H9 (cell line): ENCODE results near the gene FBXL2. TPM values are rescaled to one million over a fixed set of nuclear protein-coding genes. Genes with fewer than 3 reads are reported as not detected.

ENCODE experiments used
- DNase-seq: peaks from one replicate; pipeline ENCODE4 v3.0.0-alpha.2; 2017
- H2AFZ ChIP-seq: one replicate; pipeline ENCODE4 v1.6.1; 2013; ENCODE audit warnings: mild to moderate bottlenecking, low read length, control low read depth, moderate library complexity
- H2AK5ac ChIP-seq: 2 replicates; pipeline ENCODE4 v1.6.1; 2013; ENCODE audit warnings: low read length, control low read depth, mixed read lengths; ENCODE audit not compliant: insufficient read length
- H2BK120ac ChIP-seq: one replicate; pipeline ENCODE4 v1.6.1; 2013; ENCODE audit warnings: low read depth, mild to moderate bottlenecking, low read length, control low read depth, inconsistent platforms; ENCODE audit not compliant: poor library complexity, severe bottlenecking
- H2BK12ac ChIP-seq: 2 replicates; pipeline ENCODE4 v1.6.1; 2013; ENCODE audit warnings: low read length, control low read depth, mixed read lengths, low read depth; ENCODE audit not compliant: insufficient read length
- H2BK15ac ChIP-seq: 2 replicates; pipeline ENCODE4 v1.6.1; 2013; ENCODE audit warnings: low read depth, low read length, control low read depth
- H2BK20ac ChIP-seq: one replicate; pipeline ENCODE4 v1.6.1; 2013; ENCODE audit warnings: low read depth, mild to moderate bottlenecking, low read length, control low read depth, inconsistent platforms; ENCODE audit not compliant: poor library complexity, severe bottlenecking
- H2BK5ac ChIP-seq: 2 replicates; pipeline ENCODE4 v1.6.1; 2013; ENCODE audit warnings: low read length, control low read depth, mixed read lengths; ENCODE audit not compliant: insufficient read length
- H3K14ac ChIP-seq: 2 replicates; pipeline ENCODE4 v1.6.1; 2013; ENCODE audit warnings: low read length, control low read depth; ENCODE audit not compliant: insufficient read depth
- H3K18ac ChIP-seq: 2 replicates; pipeline ENCODE4 v1.6.1; 2013; ENCODE audit warnings: low read depth, mild to moderate bottlenecking, mixed read lengths, low read length, control low read depth; ENCODE audit not compliant: insufficient read length
- H3K23ac ChIP-seq: 2 replicates; pipeline ENCODE4 v1.6.1; 2013; ENCODE audit warnings: low read length, control low read depth, mixed read lengths, low read depth; ENCODE audit not compliant: insufficient read length
- H3K23me2 ChIP-seq: 2 replicates; pipeline ENCODE4 v1.6.1; 2013; ENCODE audit warnings: low read depth, mild to moderate bottlenecking, mixed read lengths, low read length, control low read depth; ENCODE audit not compliant: insufficient read length, poor library complexity, severe bottlenecking
- H3K27ac ChIP-seq: 2 replicates; pipeline ENCODE4 v1.5.1; 2013; ENCODE audit warnings: low read length, control low read depth, mixed read lengths, low read depth; ENCODE audit not compliant: insufficient read length
- H3K27me3 ChIP-seq: 2 replicates; pipeline ENCODE4 v1.6.1; 2013; ENCODE audit warnings: low read length, control low read depth, inconsistent platforms; ENCODE audit not compliant: insufficient read depth
- H3K4ac ChIP-seq: 2 replicates; pipeline ENCODE4 v1.6.1; 2013; ENCODE audit warnings: low read depth, mild to moderate bottlenecking, control low read depth, inconsistent platforms, low read length, moderate library complexity
- H3K4me1 ChIP-seq: 2 replicates; pipeline ENCODE4 v1.6.1; 2013; ENCODE audit warnings: low read length, control low read depth, inconsistent platforms; ENCODE audit not compliant: insufficient read depth
- H3K4me2 ChIP-seq: 2 replicates; pipeline ENCODE4 v1.6.1; 2013; ENCODE audit warnings: low read length, control low read depth, mixed read lengths; ENCODE audit not compliant: insufficient read length, insufficient read depth
- H3K56ac ChIP-seq: 2 replicates; pipeline ENCODE4 v1.6.1; 2013; ENCODE audit warnings: low read depth, mild to moderate bottlenecking, mixed read lengths, low read length, control low read depth; ENCODE audit not compliant: insufficient read length
- H3K79me1 ChIP-seq: 2 replicates; pipeline ENCODE4 v1.6.1; 2013; ENCODE audit warnings: low read depth, mild to moderate bottlenecking, moderate library complexity, low read length, control low read depth, inconsistent platforms; ENCODE audit not compliant: insufficient read depth, poor library complexity, severe bottlenecking
- H3K79me2 ChIP-seq: 2 replicates; pipeline ENCODE4 v1.6.1; 2013; ENCODE audit warnings: low read length, control low read depth, inconsistent platforms; ENCODE audit not compliant: insufficient read depth
- H3K9ac ChIP-seq: 2 replicates; pipeline ENCODE4 v1.6.1; 2013; ENCODE audit warnings: low read length, control low read depth, mixed read lengths; ENCODE audit not compliant: insufficient read length; ENCODE audit errors: extremely low read depth
- H3K9me3 ChIP-seq: one replicate; pipeline ENCODE4 v1.6.1; 2013; ENCODE audit warnings: low read depth, low read length, inconsistent platforms; ENCODE audit not compliant: control insufficient read depth
- H3T11ph ChIP-seq: one replicate; pipeline ENCODE4 v1.6.1; 2013; ENCODE audit warnings: mild to moderate bottlenecking, low read length, control low read depth, inconsistent platforms
- H4K20me1 ChIP-seq: one replicate; pipeline ENCODE4 v1.6.1; 2013; ENCODE audit not compliant: control insufficient read depth, insufficient read length, insufficient read depth
- H4K5ac ChIP-seq: 2 replicates; pipeline ENCODE4 v1.6.1; 2013; ENCODE audit warnings: low read depth, mild to moderate bottlenecking, mixed read lengths, low read length, control low read depth; ENCODE audit not compliant: insufficient read length
- H4K8ac ChIP-seq: replicated peaks from 2 replicates; pipeline ENCODE4 v1.6.1; 2013; ENCODE audit warnings: low read length, control low read depth, mixed read lengths, low read depth; ENCODE audit not compliant: insufficient read length
- H4K91ac ChIP-seq: 2 replicates; pipeline ENCODE4 v1.6.1; 2013; ENCODE audit warnings: low read depth, mild to moderate bottlenecking, moderate library complexity, mixed read lengths, low read length, control low read depth; ENCODE audit not compliant: insufficient read length
- H3K27ac Mint-ChIP-seq, 3 experiments: 2 replicates in 2 of 3; 3 replicates in 1 of 3; pipeline ENCODE4 v1.8.0; 2020 to 2021; ENCODE audit warnings: mixed read lengths in 3 of 3, mild to moderate bottlenecking in 1 of 3, moderate library complexity in 1 of 3
- H3K27me3 Mint-ChIP-seq: 2 replicates; pipeline ENCODE4 v1.8.0; 2021; ENCODE audit warnings: low read depth, mild to moderate bottlenecking, moderate library complexity, mixed read lengths
- H3K36me3 Mint-ChIP-seq, 3 experiments: 2 replicates in 2 of 3; 3 replicates in 1 of 3; pipeline ENCODE4 v1.8.0; 2020 to 2021; ENCODE audit warnings: low read depth in 3 of 3, mixed read lengths in 3 of 3; ENCODE audit not compliant: insufficient read depth in 1 of 3
- H3K4me1 Mint-ChIP-seq, 2 experiments: 2 replicates each; pipeline ENCODE4 v1.8.0; 2020; ENCODE audit warnings: mixed read lengths in 2 of 2
- H3K4me3 Mint-ChIP-seq, 2 experiments: 2 replicates in 1 of 2; 3 replicates in 1 of 2; pipeline ENCODE4 v1.8.0; 2020 to 2021; ENCODE audit warnings: mild to moderate bottlenecking in 2 of 2, mixed read lengths in 2 of 2, moderate library complexity in 1 of 2
- H3K9me3 Mint-ChIP-seq, 2 experiments: 2 replicates in 1 of 2; 3 replicates in 1 of 2; pipeline ENCODE4 v1.8.0; 2020; ENCODE audit warnings: mild to moderate bottlenecking in 2 of 2, mixed read lengths in 2 of 2, moderate library complexity in 1 of 2
- CTCF ChIP-seq: fragments of 200-600 bp; sonication (generic); conservative IDR thresholded peaks from 3 replicates; pipeline ENCODE4 v1.8.0; 2021; ENCODE audit warnings: antibody characterized with exemption, mild to moderate bottlenecking
- WGBS: extraction: QIAGEN DNeasy Blood & Tissue Kit; methylation state at CpG from one replicate; pipeline ENCODE4 v1.1.7; 2013; ENCODE audit warnings: missing lambda C conversion rate, low lambda C conversion rate, mixed read lengths; ENCODE audit not compliant: insufficient read length; ENCODE audit errors: extremely low coverage; 5-methylcytosine and 5-hydroxymethylcytosine counted together
- total RNA-seq: library from RNA; stranded (reverse); gene quantifications from 2 replicates; pipeline ENCODE4 v1.2.1, GENCODE V29; 2021

Gene FBXL2
- total RNA-seq, 1 experiment from 2014 or later, result 2.7 TPM

GRCh38 chr3:33377489-33377888 lies 100.2 kb downstream of the FBXL2 start:
- no peak overlapping the region for H3K4ac ChIP-seq
- no peak overlapping the region for H2BK12ac ChIP-seq
- peaks cover 0 to 11% (median 0%) of the 10 kb centered on the region in 3 experiments; a peak in 4 of 7 replicates for H3K36me3 Mint-ChIP-seq
- no peaks in the 10 kb centered on the region for H3K27me3 Mint-ChIP-seq
- no peak overlapping the region for H3K56ac ChIP-seq
- no peaks in the 10 kb centered on the region for H3K9me3 Mint-ChIP-seq
- H3K4me1 Mint-ChIP-seq, result peaks cover 14 to 15% of the 10 kb centered on the region in 2 experiments
- H3K79me2 ChIP-seq, result no peaks in the 10 kb centered on the region
- H3K4me2 ChIP-seq, result no peak overlapping the region
- H4K91ac ChIP-seq, result no peak overlapping the region
- H3K27ac Mint-ChIP-seq, result peak overlapping the region in 2 of 3 experiments; percentile 14 to 51; a peak in 2 of 7 replicates
- no peak overlapping the region for H4K5ac ChIP-seq
- no peak overlapping the region for H3K9ac ChIP-seq
- no peak overlapping the region for H3T11ph ChIP-seq
- H2BK120ac ChIP-seq, result no peak overlapping the region
- H3K9me3 ChIP-seq, result no peaks in the 10 kb centered on the region
- H3K18ac ChIP-seq, result no peak overlapping the region
- H2AK5ac ChIP-seq, result no peak overlapping the region
- no peaks in the 10 kb centered on the region for H3K27me3 ChIP-seq
- H3K23ac ChIP-seq, result no peak overlapping the region
- DNase-seq, result peak; percentile 59
- no peak overlapping the region for H2BK5ac ChIP-seq
- no peak overlapping the region for H2AFZ ChIP-seq
- no peak overlapping the region for H3K4me3 Mint-ChIP-seq
- no peak overlapping the region for H3K14ac ChIP-seq
- H2BK20ac ChIP-seq, result no peak overlapping the region
- H3K23me2 ChIP-seq, result no peaks in the 10 kb centered on the region
- no peaks in the 10 kb centered on the region for H3K79me1 ChIP-seq
- no peak overlapping the region for H4K8ac ChIP-seq
- no peaks in the 10 kb centered on the region for H4K20me1 ChIP-seq
- no CpG with 5 or more reads among the region's 3 CpGs for WGBS
- no peaks in the 10 kb centered on the region for H3K4me1 ChIP-seq
- no peak overlapping the region for H2BK15ac ChIP-seq
- no peak for TF ChIP-seq CTCF
- H3K27ac ChIP-seq, result no peak overlapping the region
